Smooth muscle cell (in vitro differentiated cells): ENCODE results near the gene ARGLU1. TPM values are rescaled to one million over a fixed set of nuclear protein-coding genes. Genes with fewer than 3 reads are reported as not detected.

Source experiments
- DNase-seq: peaks from one replicate; lab custom pipeline; 2025; ENCODE audit not compliant: unreplicated experiment; lab: John Stamatoyannopoulos, UW
- H2AFZ ChIP-seq: fragments of 200-600 bp; sonication (generic); 2 replicates; pipeline ENCODE4 v1.6.0; 2016; ENCODE audit warnings: antibody characterized with exemption, low read depth, mild to moderate bottlenecking
- H3F3A ChIP-seq: fragments of 200-600 bp; sonication (generic); 2 replicates; pipeline ENCODE4 v1.6.0; 2017; ENCODE audit warnings: antibody characterized with exemption, low read depth
- H3K27ac ChIP-seq: fragments of 200-600 bp; sonication (generic); 2 replicates; pipeline ENCODE4 v1.5.1; 2016; ENCODE audit warnings: low read depth, mild to moderate bottlenecking
- H3K27me3 ChIP-seq: fragments of 200-600 bp; sonication (generic); 2 replicates; pipeline ENCODE4 v1.6.1; 2016; ENCODE audit warnings: low read depth, mild to moderate bottlenecking
- H3K36me3 ChIP-seq: fragments of 200-600 bp; sonication (generic); 2 replicates; pipeline ENCODE4 v1.5.1; 2016; ENCODE audit warnings: low read depth
- H3K4me1 ChIP-seq: fragments of 200-600 bp; sonication (generic); 2 replicates; pipeline ENCODE4 v1.5.1; 2016; ENCODE audit warnings: low read depth
- H3K4me2 ChIP-seq: fragments of 200-600 bp; sonication (generic); 2 replicates; pipeline ENCODE4 v1.6.0; 2016; ENCODE audit warnings: mild to moderate bottlenecking
- H3K4me3 ChIP-seq: fragments of 200-600 bp; sonication (generic); 2 replicates; pipeline ENCODE4 v1.5.1; 2016; ENCODE audit warnings: mild to moderate bottlenecking
- H3K79me2 ChIP-seq: fragments of 200-600 bp; sonication (generic); 2 replicates; pipeline ENCODE4 v1.6.0; 2016; ENCODE audit warnings: low read depth, mild to moderate bottlenecking
- H3K9ac ChIP-seq: fragments of 200-600 bp; sonication (generic); 2 replicates; pipeline ENCODE4 v1.6.0; 2016; ENCODE audit warnings: low read depth
- H3K9me3 ChIP-seq: fragments of 200-600 bp; sonication (generic); replicated peaks from 2 replicates; pipeline ENCODE4 v1.5.1; 2016; ENCODE audit warnings: low read depth
- H4K20me1 ChIP-seq: fragments of 200-600 bp; sonication (generic); 2 replicates; pipeline ENCODE4 v1.6.0; 2016; ENCODE audit warnings: low read depth
- WGBS: methylation state at CpG from one replicate; pipeline ENCODE4 v1.1.7; 2016; ENCODE audit warnings: low lambda C conversion rate; 5-methylcytosine and 5-hydroxymethylcytosine counted together
- polyA plus RNA-seq: library from polyadenylated mRNA; unstranded; fragments of >200 nt; fragmentation: Nextera tagmentation; extraction: Ambion mirVana; gene quantifications from 2 replicates; pipeline ENCODE4 v1.2.1, GENCODE V29; 2016
- total RNA-seq: library from RNA; depleted of rRNA; stranded (reverse); fragments of >200 nt; gene quantifications from 2 replicates; pipeline ENCODE4 v1.2.3, GENCODE V29; 2014
- TF ChIP-seq, protein P1 (sequence below): fragments of 200-600 bp; sonication (generic); IDR thresholded peaks from 2 replicates; pipeline ENCODE4 v1.5.1; 2017; ENCODE audit warnings: borderline replicate concordance, mild to moderate bottlenecking, antibody characterized with exemption; ENCODE audit not compliant: insufficient read depth, poor library complexity, severe bottlenecking

ARGLU1 gene
- total and polyA plus RNA-seq, 2 experiments from 2014 or later = 36.5 to 43.6 TPM

DNA sequence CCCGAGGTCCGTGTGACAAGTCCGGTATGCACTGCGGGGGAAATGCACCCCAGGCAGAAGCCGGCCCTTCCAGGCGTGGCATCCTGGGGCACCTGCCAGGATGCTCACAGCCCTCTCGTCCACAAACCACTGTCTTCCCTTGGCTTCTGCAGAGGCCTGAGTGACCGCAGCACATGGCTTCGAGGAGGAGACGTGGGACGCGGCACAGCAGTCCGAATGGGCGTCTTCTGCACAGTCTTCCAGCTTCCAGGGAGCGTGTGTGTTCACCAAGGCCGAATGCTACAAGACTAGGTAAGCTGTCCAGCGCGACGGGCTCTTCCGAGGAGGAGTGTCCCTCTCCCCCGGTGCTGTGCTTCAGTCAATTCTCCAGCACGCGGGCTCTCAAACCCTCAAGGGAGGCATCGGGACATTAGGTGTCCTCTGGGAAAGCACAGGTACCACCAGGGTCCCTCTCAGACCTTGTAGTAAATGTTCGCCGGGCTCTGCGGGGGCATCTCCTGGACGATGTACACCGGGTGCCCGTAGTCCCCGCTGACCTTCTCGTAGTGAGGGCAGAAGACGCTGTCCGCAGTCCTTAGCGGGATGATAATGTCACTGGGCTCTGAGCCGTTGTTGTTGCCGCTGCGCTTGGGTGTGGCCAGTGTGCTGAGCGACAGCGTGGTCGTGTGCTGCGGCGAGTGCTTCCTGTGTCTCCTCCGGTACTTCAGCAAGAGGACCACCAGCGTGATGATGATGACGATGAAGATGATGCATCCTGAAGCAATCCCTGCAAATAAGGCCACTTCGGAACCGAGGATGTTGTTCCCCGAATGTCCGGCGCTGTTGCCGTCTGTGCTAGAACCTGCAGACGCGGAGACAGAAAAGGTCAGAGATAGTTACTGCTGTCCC is 75.1 kb downstream of the ARGLU1 start:
- Histone ChIP-seq H3K36me3 (peaks cover 7% of the 10 kb centered on the region), H3K4me1 (no peaks in the 10 kb centered on the region), H3K79me2 (peaks cover 18% of the 10 kb centered on the region), H3K4me3 (no peak overlapping the region), H2AFZ (no peak overlapping the region), H3K4me2 (no peak overlapping the region), H3K9ac (no peak overlapping the region), H3F3A (no peaks in the 10 kb centered on the region), H3K27me3 (no peaks in the 10 kb centered on the region), H3K9me3 (no peaks in the 10 kb centered on the region), H3K27ac (no peak overlapping the region), H4K20me1 (no peaks in the 10 kb centered on the region)
- WGBS = 97% methylated on average over 54 of the region's 54 CpGs
- DNase-seq = no peak
- TF ChIP-seq, protein P1, sequence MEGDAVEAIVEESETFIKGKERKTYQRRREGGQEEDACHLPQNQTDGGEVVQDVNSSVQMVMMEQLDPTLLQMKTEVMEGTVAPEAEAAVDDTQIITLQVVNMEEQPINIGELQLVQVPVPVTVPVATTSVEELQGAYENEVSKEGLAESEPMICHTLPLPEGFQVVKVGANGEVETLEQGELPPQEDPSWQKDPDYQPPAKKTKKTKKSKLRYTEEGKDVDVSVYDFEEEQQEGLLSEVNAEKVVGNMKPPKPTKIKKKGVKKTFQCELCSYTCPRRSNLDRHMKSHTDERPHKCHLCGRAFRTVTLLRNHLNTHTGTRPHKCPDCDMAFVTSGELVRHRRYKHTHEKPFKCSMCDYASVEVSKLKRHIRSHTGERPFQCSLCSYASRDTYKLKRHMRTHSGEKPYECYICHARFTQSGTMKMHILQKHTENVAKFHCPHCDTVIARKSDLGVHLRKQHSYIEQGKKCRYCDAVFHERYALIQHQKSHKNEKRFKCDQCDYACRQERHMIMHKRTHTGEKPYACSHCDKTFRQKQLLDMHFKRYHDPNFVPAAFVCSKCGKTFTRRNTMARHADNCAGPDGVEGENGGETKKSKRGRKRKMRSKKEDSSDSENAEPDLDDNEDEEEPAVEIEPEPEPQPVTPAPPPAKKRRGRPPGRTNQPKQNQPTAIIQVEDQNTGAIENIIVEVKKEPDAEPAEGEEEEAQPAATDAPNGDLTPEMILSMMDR = no peak

DNA sequence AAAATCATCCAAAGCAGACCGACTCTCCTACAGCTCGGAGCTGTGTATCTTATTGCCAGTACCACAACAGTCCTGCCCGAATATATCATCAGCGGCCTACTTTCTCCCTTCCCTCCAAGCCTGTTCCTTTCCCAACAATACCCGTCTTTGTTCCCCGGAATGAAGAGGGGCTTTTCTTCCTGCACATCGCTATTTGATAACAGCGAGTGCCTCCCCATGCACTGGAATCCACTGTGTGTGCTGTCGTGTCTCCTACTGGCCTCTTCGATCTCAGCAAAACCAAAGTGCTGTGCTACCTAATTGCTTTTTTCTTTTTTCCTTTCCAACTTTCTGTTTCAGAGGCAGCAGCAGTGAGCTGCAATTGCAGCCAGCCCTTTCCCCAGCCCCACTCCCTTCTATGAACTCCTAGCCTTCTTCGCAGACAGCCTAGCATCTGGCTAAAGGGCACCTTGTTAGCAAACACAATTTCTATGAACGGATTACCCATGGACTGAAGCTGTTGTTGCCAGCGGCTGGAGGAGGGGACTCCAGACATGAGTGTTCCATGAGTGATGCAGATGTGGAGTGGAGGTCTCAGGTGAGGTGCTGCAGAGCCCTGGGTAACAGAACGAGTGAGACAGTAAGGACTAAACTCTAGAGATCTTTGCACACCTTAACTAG is 75.9 kb downstream of the ARGLU1 start:
- Histone ChIP-seq H3F3A (no peaks in the 10 kb centered on the region), H3K36me3 (peaks cover 7% of the 10 kb centered on the region), H2AFZ (no peak overlapping the region), H3K27me3 (no peaks in the 10 kb centered on the region), H3K79me2 (peaks cover 13% of the 10 kb centered on the region), H3K27ac (no peak overlapping the region), H3K4me3 (no peak overlapping the region), H4K20me1 (no peaks in the 10 kb centered on the region), H3K9ac (no peak overlapping the region), H3K4me2 (no peak overlapping the region), H3K9me3 (no peaks in the 10 kb centered on the region), H3K4me1 (no peaks in the 10 kb centered on the region)
- 88% methylated on average over 14 of the region's 14 CpGs for WGBS
- TF ChIP-seq, protein P1 = no peak
- no peak for DNase-seq

Other genes starting within 250 kb of the ARGLU1 start
- 35.0 and 42.0 TPM in 2 replicates for gene EFNB2, start 32.5 kb downstream of the ARGLU1 start, total RNA-seq
- gene EFNB2, start 32.5 kb downstream of the ARGLU1 start, polyA plus RNA-seq = 15.5 and 38.8 TPM in 2 replicates